H1 (cell line): ENCODE measurements around the gene SEC61B. TPM values are rescaled to one million over a fixed set of nuclear protein-coding genes. Genes with fewer than 3 reads are reported as not detected.

Experiments used
- JUND ChIP-seq: IDR thresholded peaks from 2 replicates; pipeline ENCODE4 v1.6.1; 2011; ENCODE audit warnings: mild to moderate bottlenecking, improper control_type of control experiment, low read length
- USF2 ChIP-seq: IDR thresholded peaks from 2 replicates; pipeline ENCODE4 v1.6.1; 2011; ENCODE audit warnings: low read length, improper control_type of control experiment
- polyA plus RNA-seq, 7 experiments: library from polyadenylated mRNA; depleted of rRNA in 3 of 7; stranded (reverse) in 5 of 7; unstranded in 2 of 7; fragments of >200 nt in 5 of 7; fragments of 200-250 nt in 2 of 7; gene quantifications; 1 replicate in 5 of 7; 2 replicates in 1 of 7; 4 replicates in 1 of 7; pipeline versions ENCODE4 v1.2.1 to v1.2.3, GENCODE V29; 2011 to 2013; ENCODE audit warnings: missing spikeins in 2 of 7, mixed read lengths in 2 of 7
- total RNA-seq: library from RNA; stranded (reverse); fragmentation: NEBNext Ultra II Directional; extraction: Animal tissue kit (Norgen Biotek cat#: 25700); gene quantifications from 2 replicates; pipeline ENCODE4 v1.2.1, GENCODE V29; 2021

Gene SEC61B
- total and polyA plus RNA-seq, 2 of the 8 experiments (the other 6 are each of a cell fraction or from before 2014, with no cell fraction given): 155 to 379 TPM

DNA sequence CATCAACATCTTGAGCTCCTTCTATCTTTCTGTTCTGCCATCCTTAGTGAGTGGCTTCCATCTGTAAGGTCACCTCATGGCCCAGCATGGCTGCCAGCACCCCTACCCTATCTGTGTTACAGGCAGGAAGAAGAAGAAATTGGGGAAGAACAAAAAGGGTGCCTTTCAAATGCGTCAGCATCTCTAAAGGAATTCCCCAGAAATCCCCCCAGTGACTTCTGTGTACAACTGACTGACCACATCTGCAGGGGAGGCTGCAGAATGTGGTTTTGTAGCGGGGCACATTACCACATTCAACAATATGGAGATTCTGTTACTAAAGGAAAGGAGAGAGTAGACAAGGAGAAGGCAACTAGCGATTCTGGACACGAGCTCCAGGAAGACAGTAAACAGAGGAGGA lies 40.5 kb upstream of the SEC61B start (continued):
- TF ChIP-seq JUND (no peak), USF2 (no peak)
- TF ChIP-seq, all 59 proteins: peak for 0
